Stimulated activated CD8-positive, alpha-beta memory T cell treated with anti-CD3 and anti-CD28 coated beads, Interleukin-7, amount 100 ng/mL, for 1 hour (primary cell): ENCODE results near the gene PARD3.

Experiments used
- DNase-seq, 2 donors: peaks; one replicate each; pipeline ENCODE4 v3.0.0-alpha.2; 2020; ENCODE audit warnings: low read depth in 2 of 2

The PARD3 gene

DNA sequence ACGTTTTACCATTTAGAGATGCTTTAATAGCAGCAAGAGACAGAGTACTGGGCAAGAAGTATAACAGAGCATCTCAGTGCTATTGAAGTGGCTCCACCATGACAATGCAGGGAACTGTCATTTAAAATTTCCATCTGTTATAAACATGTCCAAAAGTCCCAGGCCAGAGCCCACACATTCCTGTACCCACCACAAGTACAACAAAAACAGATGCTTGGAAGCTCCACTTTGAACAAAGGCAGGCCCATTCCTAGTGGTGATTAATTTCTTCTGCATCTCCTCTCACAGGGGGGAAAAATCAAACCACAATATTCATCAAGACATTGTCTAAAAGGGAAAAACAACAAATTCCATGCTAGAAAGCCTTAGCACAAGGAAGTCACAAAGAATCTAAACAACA is 627.9 kb downstream of the PARD3 start:
- no peak for DNase-seq

DNA sequence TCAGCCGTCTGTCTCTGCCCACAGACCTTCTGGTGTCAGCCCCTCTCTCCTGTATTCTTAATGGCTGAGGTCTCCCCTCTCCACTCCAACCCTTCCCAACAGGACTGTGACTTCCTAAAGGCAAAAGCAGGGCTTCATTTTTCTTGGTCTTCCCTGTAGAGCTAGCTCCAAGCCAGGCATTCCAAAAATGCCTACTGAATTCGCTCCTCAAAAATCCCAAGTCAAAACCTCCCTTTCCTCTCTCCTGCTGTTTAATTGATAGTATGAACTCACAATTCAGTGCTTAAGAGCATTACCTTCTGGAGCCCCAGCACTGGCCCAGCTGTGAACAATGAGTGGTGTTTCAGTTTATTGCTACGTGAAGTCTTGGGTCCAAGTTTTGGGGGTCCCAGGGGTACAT is 628.4 kb downstream of the PARD3 start:
- DNase-seq, result no peak

DNA sequence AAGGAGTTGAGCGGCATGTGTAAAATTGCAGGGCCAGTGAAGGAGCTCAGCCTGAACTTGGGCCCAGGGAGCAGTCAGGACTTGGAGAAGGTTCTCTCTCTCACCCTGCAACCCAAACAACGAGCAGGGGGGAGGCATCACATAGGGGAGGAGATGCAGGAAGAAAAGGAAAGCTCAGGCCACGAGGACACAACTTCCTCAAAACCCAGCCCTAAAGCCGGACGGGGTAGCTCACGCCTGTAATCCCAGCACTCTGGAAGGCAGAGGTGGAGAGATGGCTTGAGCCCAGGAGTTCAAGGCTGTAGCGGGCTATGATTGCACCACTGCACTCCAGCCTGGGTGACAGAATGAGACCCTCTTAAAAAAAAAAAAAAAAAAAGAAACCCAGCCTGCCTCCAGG is 629.1 kb downstream of the PARD3 start:
- DNase-seq, result no peak

DNA sequence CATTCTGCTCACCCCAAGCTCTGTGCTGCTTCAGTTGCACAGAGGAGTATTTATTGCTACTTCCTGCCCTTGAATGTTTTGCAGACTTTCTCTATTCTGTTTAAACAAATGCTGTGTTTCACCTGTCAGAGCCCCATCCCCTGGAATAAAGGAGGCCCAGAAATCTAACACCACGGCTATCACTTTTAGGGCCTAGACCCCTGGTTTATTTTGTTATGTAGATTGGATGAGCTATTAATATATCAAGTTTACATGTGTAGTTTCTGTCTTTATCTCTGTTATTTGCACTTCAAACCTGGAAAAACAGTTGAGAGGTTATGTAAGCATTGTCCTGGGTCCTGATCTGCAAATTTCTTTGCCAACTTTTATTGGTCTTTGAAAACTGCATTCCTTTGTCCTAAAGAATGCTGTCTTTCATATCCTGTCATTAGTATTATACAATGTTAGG is 630.1 kb downstream of the PARD3 start:
- no peak for DNase-seq

DNA sequence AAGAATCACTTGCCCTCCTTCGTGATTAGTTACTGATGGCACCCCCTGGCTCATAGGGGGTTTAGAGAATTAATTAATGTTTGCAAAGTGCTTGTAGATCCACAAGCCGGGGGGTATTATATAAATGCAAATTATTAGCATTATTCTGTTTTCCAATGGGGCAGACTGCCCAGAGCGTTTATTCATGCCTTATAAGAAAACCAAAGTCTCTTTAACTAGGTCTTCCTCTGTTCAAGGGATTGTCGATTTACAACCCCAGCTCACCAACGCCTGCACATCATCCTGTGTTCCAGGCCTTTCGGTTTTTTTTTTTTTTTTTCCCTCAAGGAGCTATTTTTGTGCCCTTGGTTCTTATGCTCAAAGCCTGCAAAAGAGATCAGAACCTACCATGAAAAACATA is 630.7 kb downstream of the PARD3 start:
- DNase-seq, result no peak

DNA sequence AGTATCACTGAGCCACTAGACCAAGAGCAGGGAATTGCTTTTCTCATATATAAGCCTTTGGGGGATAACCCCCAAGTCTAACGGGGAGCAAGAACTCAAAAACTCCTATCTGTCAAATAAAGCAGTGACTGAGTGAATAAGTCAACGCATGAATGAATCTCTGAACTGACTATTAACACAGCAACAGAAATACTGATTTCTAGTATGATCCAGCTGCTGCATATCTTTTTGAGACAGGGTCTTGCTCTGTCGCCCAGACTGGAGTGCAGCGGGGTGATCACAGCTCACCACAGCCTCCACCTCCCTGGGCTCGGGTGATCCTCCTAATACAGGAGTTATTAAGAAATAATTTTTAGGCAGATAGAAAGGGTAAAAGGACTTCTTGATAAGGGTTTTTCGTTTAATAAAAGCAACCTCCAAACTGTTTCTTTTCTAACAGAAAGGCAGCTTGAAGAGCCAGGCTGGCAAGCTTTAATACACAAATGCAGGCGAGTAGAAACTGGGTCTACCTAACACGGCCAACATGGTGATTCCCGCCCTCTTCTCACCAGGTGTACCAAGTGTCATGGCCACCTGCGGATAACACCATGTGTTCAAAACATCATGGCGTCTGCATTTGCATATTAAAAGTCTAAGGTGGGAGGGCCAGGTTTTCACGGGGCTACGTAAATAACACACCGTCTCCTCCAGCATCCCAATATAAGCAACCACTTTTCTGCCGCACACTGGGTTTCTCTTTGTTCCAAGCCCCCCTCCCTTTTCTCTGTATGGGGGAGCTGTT is 631.9 kb downstream of the PARD3 start:
- DNase-seq, result no peak

DNA sequence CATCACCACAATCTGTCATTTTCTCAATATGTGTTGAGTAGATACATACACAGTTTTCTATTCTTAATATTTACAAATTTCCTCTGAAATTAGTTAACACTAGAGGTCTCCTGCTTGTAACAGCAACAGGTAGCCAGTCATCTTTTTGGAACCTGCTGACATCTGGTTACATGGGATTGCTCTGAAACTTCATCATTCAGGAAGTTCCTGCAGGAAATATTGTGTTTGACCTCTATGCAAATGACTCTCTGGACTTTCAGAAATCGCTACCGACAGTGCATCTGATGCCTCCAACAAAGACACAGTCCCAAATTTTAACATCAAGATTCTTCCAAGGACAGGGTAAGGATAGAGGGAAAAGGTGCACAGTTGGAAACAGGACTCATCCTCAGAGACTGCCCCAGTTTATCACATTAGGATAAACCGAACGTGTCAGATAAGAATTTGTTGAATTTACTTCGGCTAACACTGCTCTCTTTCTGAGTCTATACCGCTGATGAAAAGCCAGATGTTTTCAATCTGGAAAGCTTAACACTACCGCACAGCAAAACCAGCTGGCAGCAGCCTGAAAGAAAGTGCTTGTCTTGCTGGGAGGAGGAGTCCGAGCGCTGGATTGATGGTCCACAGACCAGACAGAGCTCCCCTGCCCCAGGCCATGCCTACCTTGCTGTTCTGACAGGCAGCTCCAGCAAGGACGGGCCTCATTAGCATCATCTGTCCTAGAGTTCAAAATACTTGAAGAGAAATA is 633.4 kb downstream of the PARD3 start:
- no peak for DNase-seq

DNA sequence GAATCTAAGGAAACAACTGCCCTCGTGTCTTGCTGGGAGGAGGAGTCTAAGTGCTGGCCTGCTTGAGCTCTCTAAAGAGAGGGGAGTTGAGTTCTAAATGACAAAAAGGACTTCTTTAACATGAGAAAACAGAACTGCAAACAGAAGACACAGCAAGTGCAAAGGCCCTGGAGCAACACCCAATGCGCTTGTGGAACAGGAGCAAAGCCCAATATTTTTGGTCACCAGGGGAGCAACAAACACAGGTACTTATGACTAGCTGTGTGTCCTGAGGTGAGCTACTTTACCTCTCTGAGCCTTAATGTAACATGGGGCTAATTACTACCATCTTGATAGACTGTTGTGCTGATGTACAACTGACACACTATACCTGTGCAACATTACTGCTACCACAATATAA is 634.3 kb downstream of the PARD3 start:
- DNase-seq, result no peak

DNA sequence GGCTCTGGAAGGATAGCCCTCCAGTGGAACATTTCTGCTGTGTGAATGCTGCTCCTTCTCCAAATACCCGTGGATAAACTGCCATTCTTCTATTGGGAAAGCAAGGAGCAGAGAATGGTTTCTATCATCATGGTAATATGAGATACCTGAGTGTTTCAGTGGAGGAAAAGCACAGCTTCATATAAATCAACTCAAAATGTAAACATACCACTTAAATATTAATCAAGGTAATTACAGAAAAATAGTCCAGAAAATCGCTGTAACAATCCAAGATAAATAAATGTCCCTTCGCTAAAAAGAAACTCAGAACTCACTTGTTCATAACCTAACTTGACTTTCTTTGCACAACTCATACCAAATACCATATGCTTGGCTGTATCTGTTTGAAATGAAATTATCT is 635.8 kb downstream of the PARD3 start:
- DNase-seq, result no peak

DNA sequence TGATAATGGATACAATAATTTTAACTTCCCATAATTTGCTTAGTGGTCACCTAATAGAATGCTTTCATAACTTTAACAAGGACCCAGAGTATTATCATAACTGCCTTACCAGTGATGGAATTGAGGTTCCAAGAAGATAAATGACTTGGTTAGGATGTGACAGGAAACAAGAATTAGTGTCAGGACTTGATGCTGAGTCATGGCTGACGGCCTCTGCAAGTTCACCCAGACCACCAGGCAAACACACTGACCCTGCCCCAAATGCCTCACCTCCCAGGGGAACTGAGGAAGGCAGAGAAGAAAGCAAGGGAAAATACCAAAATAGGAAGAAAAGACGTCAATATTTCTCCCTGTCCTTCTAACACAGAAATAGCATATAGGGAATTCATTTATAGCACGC is 636.3 kb downstream of the PARD3 start:
- no peak for DNase-seq

DNA sequence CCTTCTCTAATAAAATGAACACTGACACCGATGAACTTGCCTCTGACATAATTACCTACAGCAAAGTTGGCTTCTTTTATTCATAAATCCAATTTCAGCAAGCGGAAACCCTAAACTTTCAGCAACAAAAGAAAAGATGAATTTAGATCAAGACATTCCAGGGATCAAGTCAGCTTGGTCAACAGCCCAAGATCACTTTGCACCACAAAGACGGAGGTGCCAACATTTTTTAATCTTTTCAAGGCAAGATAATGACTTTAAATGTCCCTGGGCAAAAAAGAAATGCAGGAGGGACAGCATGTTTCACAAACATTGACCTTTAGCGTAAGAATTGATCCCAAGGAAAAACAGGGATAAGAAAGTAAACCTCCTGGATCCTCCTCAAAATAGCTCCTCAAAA is 636.9 kb downstream of the PARD3 start:
- no peak for DNase-seq

DNA sequence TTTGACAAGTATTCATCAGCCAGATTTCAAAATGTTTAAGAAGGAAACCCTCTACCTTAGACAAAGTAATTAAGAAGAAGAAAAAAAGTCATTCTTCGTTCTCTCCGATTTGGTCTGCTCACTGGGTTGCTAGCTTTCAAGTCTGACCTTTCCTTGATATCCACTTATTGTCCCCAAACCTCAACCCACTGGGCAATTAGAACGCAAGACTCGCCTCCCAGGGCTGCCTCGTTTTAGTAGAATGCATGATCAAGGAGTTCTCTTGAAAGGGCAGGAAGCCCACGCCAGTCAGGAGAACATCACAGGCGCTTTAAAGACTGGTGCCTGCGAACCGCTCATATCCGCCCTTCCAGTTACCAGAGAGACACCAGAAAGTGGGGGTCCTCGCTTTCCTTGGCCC is 637.7 kb downstream of the PARD3 start:
- no peak for DNase-seq

DNA sequence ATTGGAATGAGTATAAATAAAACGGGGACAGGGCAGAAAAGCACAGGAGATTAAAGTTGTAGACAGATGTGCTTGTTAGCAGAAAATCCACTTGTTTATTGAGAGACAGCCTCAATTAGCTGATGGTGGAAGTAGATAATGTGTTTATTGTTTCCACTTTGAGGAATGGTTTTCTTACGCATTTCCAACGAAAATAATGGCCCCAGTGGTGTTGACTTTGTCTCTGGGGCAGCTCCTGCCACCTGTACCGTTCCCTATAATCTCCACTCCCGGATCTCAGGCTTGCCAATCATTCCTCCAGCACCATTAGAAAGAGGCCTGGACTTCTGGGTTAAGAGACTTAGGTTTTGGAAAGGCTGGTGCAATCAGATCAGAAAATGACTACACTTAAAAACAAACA is 638.7 kb downstream of the PARD3 start:
- DNase-seq, result no peak

DNA sequence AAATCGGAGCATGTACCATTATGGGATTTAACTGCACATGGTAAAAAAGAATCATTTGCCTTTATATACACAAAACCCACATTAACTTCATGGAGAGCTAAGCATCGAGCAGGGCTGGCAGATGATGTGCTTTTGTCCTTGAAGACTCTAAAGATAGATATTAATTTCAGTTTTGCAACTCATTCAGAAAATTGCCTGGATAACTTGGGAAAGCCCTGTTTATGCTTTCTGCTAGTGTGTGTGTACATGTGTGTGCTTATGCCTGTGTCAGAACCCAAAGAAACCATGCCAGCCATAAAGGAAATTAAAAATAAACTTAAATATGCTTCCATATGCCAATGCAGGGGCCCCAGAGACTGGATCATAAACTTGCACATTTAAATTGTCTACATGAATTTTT is 640.0 kb downstream of the PARD3 start:
- DNase-seq, result no peak

DNA sequence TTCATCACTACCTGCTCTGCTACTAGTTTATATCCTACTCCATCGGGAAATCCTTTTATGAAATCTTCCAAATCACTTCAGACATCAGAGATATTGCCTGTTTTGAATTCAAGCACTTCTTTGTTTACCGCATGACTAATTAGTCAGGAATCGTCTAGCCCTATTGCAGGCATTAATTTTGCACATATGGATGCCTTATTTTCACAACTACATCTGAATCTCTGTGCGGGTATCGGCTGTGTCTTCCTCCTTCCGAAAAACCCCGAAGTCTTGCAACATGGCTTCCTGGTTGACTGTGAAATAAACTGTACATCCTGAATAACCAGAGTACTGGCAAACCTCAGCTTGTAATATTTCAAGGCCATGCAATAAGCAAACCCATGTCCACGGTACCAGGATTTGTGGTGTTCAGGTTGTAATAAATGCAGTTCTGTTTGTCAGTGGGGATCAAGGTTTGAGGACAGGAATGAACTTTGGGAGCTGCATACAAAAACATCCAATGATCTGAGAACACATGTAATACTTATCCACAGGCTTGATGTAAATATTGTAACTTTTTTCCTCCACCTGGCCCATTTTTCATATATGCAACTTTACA is 642.1 kb downstream of the PARD3 start:
- DNase-seq, result no peak

DNA sequence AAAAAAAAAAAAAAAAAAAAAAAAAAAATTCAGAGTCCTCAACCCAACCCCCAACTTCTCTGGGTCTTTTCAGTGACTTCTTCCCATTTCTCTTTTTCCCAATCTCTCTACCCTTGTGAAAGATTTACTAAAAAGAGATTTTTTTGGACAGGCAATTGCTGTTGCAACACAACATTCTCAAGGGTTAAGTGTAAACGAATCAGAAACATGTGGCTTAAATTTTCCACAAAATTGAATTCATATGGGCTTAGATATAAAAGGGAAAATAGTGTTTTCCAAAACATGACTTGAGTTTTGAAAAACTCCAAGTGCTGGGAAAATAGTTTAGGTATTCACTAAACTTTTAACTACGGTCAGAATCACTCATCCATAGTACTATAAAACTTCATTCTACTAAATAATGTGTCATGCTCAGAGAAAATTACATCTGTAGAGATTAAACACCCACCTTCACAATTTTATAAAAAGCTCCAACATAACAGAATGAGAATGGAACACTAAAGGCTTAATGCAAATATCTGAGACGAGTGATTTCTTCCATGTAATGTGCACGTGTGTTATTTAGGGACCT is 643.1 kb downstream of the PARD3 start:
- no peak for DNase-seq

DNA sequence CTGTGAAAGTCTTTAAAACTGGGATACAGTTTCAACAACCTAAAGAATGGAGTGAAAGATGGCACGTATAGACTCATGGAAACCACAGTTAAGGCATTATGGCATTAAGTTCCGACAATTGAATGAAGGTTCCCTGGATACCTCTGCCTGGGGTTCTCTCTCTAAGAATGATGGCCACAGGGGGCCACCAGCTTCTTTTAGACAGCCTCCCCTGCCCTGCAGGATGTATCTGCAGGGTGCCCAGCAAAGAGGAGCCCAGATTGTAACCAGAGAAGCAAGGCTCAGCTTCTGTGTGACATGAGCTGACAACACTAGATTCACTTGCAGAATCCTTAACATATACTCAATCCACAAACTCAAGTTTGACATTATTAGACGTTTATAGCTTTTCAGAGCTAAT is 645.4 kb downstream of the PARD3 start:
- no peak for DNase-seq

DNA sequence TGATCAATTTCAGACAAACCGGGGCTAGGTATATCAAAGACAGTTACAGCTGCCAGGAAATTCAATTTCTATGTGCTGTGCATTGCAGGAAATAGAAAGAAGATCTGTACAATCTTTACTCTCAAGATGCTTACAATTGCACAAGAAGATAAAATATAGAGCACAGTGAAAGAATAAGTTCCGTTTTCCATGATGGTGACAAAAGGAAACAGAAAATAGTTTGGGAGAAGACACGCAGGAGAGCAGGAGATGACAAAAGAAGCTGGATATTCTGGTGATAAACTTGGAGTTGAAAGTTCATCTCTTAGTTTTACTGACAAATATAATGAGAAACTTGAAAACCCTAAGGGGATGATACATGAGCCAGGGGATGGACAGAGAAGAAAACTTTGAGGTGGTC is 646.0 kb downstream of the PARD3 start:
- DNase-seq, result no peak

DNA sequence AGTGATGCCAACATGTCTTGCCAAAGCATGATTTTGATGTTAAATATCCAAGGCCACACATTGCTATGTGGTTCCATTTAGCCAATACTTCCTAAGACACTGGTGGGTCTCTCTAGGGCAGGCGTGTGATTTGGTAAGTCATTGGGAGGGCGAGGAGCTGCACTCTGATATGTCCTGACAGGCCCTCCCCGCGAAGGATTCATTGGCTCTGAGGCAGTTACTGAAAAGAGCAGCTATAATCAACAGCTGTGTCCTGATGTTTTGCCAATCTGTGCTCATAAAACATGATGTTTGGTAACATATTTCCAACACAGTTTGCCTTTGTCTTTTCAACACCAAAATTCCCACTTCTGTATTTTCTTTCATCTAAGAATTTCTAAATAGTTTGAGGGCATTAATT is 646.7 kb downstream of the PARD3 start:
- no peak for DNase-seq

DNA sequence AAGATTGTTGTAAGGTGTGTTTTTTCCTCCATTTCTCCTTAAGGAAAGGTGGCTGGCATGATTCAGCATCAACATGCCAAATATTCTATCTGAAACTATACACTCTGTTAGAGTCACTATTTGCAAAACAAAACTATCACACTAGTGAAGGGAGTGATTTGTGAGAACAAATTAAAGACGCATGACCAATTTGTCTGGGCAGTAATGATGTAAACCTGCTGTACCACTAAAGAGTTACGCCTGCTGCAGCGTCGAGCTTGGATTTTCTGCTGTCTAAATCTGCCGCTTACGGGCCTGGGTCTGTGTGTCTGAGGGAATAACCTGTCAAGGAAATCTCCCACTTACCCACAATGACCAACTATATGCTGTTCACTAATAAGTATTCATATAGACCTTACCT is 648.3 kb downstream of the PARD3 start:
- no peak for DNase-seq

DNA sequence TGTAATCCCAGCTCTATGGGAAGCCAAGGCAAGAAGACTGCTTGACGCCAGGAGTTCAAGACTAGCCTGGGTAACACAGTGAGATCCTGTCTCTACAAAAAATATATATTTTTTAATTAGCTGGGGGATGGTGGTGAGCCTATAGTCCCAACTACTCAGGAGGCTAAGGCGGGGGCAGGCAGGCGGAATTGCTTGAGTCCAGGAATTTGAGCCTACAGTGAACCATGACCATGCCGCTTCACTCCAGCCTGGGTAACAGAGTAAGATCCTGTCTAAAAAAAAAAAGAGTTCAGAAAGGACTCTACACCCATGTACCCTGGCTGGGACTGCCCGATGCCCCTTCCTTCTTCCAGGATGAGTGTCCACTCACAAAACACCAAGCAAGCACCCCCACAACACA is 648.7 kb downstream of the PARD3 start:
- no peak for DNase-seq

DNA sequence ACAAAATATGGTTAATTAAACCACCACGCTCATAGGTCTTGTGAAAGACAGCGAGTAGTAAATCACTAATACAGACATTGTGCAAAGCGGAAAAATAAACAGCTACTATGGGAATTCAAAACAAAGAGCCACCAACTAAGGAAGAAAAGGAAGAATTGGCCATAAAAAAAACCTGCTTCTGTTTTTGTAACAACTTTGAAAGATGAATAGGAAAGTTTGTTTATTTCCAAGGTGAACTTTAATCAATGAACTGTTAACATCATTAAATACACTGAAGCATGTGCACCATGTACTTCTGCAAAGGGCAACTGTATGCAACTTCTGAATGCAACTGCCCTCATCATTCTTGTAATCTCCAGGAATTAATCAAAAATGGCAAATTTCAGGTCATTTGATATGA is 651.1 kb downstream of the PARD3 start:
- no peak for DNase-seq
